Measurements from ENCODE around the gene PTPN2.
"Not testable (repeated sequence)": the region's sequence is repeated elsewhere in the genome, so short reads cannot be mapped to it uniquely, and the experiment has no call there.

Gene PTPN2

DNA sequence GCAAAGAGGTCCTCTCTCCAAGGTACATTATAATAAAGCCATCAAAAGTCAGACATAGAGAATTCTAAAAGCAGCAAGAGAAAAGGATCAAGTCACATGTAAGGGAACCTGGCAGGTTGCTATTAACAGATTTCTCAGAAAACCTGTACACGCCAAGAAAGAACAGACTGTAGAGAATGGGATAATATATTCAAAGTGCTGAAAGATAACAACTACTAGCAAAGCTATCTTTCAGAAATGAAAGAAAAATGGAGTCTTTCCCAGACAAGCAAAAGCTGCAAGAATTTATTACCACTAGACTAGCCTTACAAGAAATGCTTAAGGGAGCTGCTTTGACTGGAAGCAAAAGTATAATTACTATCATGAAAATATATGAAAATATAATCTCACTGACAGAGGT is 81.5 kb downstream of the PTPN2 start:
- peaks cover 0 to 4% of the 10 kb centered on the region in 2 donors for H3K36me3 ChIP-seq (ENCODE audit: control insufficient read depth in 2 of 2, insufficient read depth in 2 of 2, low read length in 2 of 2)
- no peak overlapping the region for H3K27ac ChIP-seq (ENCODE audit: low read length)
- no peak overlapping the region for H3K9ac ChIP-seq (ENCODE audit: low read length in 2 of 2)
- H3K27me3 ChIP-seq (ENCODE audit: control insufficient read depth in 1 of 2, insufficient read depth in 2 of 2, low read length in 2 of 2), result no peaks in the 10 kb centered on the region
- H3K9me3 ChIP-seq (ENCODE audit: control insufficient read depth in 2 of 2, low read length in 2 of 2), result peaks cover 0 to 2% of the 10 kb centered on the region in 2 donors
- no peaks in the 10 kb centered on the region for H3K4me1 ChIP-seq (ENCODE audit: control insufficient read depth, insufficient read depth, low read length)
- no peak overlapping the region for H3K4me3 ChIP-seq (ENCODE audit: low read length in 2 of 2)

DNA sequence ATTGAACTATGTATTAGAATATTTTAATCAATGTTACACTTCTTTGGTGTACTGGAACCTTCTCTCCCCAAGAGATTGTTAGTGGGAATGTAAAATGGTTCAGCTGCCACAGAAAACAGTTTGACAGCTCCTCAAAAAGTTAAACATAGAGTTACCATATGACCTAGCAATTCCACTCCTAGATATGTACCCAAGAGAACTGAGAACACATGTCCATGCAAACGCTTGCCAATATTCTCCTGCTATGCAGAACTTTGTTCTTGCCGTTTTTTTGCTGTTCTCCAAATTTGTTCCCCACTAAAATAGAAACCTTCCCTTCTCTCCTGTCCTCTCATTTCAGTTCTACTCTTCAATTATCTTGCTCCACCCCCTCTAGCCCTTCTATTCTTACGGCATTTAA is 87.6 kb downstream of the PTPN2 start:
- H3K36me3 ChIP-seq (ENCODE audit: control insufficient read depth in 2 of 2, insufficient read depth in 2 of 2, low read length in 2 of 2), result peaks cover 4 to 13% of the 10 kb centered on the region in 2 donors
- no peak overlapping the region for H3K4me3 ChIP-seq (ENCODE audit: low read length in 2 of 2)
- H3K27me3 ChIP-seq (ENCODE audit: control insufficient read depth in 1 of 2, insufficient read depth in 2 of 2, low read length in 2 of 2), result no peaks in the 10 kb centered on the region
- H3K9ac ChIP-seq (ENCODE audit: low read length in 2 of 2), result no peak overlapping the region
- H3K4me1 ChIP-seq (ENCODE audit: control insufficient read depth, insufficient read depth, low read length), result no peaks in the 10 kb centered on the region
- no peak overlapping the region for H3K27ac ChIP-seq (ENCODE audit: low read length)
- no peaks in the 10 kb centered on the region for H3K9me3 ChIP-seq (ENCODE audit: control insufficient read depth in 2 of 2, low read length in 2 of 2)

DNA sequence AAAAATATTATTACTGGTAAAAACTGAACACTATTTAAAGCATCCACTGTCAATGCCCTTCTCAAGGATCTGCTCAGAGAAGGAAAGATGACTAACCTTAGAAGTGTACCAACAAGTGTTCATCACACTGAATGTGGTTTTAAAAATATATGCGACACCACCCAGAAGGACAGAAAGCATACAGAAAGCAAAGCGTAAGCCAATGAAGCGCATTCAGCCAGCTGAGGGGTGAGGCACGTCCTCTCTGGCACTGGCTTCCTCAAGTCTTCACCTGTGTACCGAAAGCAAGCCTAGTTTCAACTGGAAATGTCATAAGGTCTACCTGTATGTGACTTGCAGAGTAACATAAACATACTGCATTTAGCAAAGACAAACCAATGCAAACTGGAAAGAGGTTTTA is 92.4 kb downstream of the PTPN2 start:
- Histone ChIP-seq H3K9me3 (ENCODE audit: control insufficient read depth in 2 of 2, low read length in 2 of 2) (no peaks in the 10 kb centered on the region), H3K4me1 (ENCODE audit: control insufficient read depth, insufficient read depth, low read length) (no peaks in the 10 kb centered on the region), H3K4me3 (ENCODE audit: low read length in 2 of 2) (no peak overlapping the region), H3K9ac (ENCODE audit: low read length in 2 of 2) (no peak overlapping the region), H3K36me3 (ENCODE audit: control insufficient read depth in 2 of 2, insufficient read depth in 2 of 2, low read length in 2 of 2) (peaks cover 4 to 8% of the 10 kb centered on the region in 2 donors), H3K27me3 (ENCODE audit: control insufficient read depth in 1 of 2, insufficient read depth in 2 of 2, low read length in 2 of 2) (no peaks in the 10 kb centered on the region), H3K27ac (ENCODE audit: low read length) (no peak overlapping the region)

DNA sequence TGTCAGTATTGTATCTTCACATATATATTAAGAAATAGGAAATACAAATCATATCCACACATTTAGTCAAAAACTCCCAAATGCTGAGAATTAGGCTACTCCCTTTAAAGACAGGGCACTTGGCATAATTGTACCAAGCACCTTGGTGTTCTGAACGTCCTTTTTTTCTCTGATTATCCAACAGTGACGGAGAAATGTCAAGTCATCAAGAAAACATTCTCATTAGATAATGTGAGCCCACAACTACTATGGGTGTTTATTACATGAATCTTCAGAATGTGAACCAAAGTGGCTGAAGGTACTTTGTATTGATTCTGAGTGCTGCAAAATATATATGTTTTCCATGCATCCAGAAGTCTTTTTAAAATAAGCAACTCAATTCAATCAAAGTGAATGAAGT is 97.4 kb downstream of the PTPN2 start:
- peaks cover 0 to 2% of the 10 kb centered on the region in 2 donors for H3K36me3 ChIP-seq (ENCODE audit: control insufficient read depth in 2 of 2, insufficient read depth in 2 of 2, low read length in 2 of 2)
- H3K9me3 ChIP-seq (ENCODE audit: control insufficient read depth in 2 of 2, low read length in 2 of 2), result no peaks in the 10 kb centered on the region
- H3K4me1 ChIP-seq (ENCODE audit: control insufficient read depth, insufficient read depth, low read length), result no peaks in the 10 kb centered on the region
- H3K27ac ChIP-seq (ENCODE audit: low read length), result no peak overlapping the region
- no peak overlapping the region for H3K9ac ChIP-seq (ENCODE audit: low read length in 2 of 2)
- H3K4me3 ChIP-seq (ENCODE audit: low read length in 2 of 2), result no peak overlapping the region
- H3K27me3 ChIP-seq (ENCODE audit: control insufficient read depth in 1 of 2, insufficient read depth in 2 of 2, low read length in 2 of 2), result no peaks in the 10 kb centered on the region

DNA sequence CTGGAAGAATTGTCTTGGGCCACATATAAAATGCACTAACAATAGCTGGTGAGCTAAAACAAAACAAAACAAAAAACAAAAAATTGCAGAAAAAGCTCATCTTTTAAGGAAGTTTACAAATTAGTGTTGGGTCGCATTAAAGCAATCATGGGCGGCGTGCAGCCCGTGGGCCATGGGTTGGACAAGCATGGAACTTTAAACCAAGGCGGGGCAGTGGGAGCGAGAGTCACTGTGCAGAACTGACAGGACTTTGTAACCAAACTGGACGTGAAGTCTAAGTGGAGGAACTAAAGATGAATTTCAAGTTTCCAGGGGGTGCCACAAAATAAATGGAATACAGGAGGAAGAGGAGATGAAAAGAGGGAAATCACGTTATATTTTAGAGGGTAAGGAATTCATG is 100.5 kb downstream of the PTPN2 start:
- no peaks in the 10 kb centered on the region for H3K4me1 ChIP-seq (ENCODE audit: control insufficient read depth, insufficient read depth, low read length)
- H3K4me3 ChIP-seq (ENCODE audit: low read length in 2 of 2), result no peak overlapping the region
- H3K9ac ChIP-seq (ENCODE audit: low read length in 2 of 2), result no peak overlapping the region
- H3K27me3 ChIP-seq (ENCODE audit: control insufficient read depth in 1 of 2, insufficient read depth in 2 of 2, low read length in 2 of 2), result no peaks in the 10 kb centered on the region
- H3K9me3 ChIP-seq (ENCODE audit: control insufficient read depth in 2 of 2, low read length in 2 of 2), result no peaks in the 10 kb centered on the region
- no peaks in the 10 kb centered on the region for H3K36me3 ChIP-seq (ENCODE audit: control insufficient read depth in 2 of 2, insufficient read depth in 2 of 2, low read length in 2 of 2)
- no peak overlapping the region for H3K27ac ChIP-seq (ENCODE audit: low read length)

DNA sequence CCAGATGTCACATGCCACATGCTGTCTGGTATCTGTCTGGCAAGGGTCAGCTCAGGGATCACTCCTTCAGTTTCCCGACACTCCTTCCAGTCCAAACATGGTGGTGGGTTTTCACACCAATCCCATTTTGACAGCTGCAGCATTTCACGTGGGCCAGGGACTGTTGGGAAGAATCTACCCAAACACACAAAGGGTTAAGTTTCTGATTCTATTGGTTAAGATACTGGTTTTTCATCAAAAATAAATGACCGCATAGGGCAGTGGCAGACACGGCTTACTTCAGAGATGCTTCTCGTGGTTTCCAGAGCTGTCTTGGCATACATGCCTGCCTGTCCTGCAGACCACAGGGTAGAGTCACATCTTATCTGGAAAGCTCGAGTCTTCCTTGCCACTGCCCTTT is 101.5 kb downstream of the PTPN2 start:
- Histone ChIP-seq H3K4me1 (ENCODE audit: control insufficient read depth, insufficient read depth, low read length) (no peaks in the 10 kb centered on the region), H3K4me3 (ENCODE audit: low read length in 2 of 2) (no peak overlapping the region), H3K36me3 (ENCODE audit: control insufficient read depth in 2 of 2, insufficient read depth in 2 of 2, low read length in 2 of 2) (no peaks in the 10 kb centered on the region), H3K27ac (ENCODE audit: low read length) (no peak overlapping the region), H3K9me3 (ENCODE audit: control insufficient read depth in 2 of 2, low read length in 2 of 2) (no peaks in the 10 kb centered on the region), H3K9ac (ENCODE audit: low read length in 2 of 2) (no peak overlapping the region), H3K27me3 (ENCODE audit: control insufficient read depth in 1 of 2, insufficient read depth in 2 of 2, low read length in 2 of 2) (no peaks in the 10 kb centered on the region)

DNA sequence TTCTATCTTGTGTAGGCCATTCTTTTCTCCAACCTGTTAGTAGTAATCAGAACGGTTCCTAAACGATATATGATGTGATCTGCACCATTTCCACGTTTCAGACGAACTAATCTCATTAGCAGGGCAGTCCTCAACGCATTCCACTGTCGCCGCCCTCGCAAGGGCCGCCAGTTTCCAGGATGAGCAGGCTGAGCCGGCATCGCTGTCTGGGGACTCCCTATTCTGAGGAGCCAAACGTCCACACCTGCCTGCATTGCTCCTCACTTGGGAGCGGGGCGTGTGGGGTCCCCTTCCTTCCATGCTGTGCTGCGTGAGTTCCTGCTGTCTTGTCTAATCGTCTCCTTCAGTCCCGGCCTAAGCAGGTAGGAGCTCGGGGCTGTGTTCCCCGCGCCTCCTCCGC is 104.6 kb downstream of the PTPN2 start:
- no peaks in the 10 kb centered on the region for H3K36me3 ChIP-seq (ENCODE audit: control insufficient read depth in 2 of 2, insufficient read depth in 2 of 2, low read length in 2 of 2)
- no peaks in the 10 kb centered on the region for H3K27me3 ChIP-seq (ENCODE audit: control insufficient read depth in 1 of 2, insufficient read depth in 2 of 2, low read length in 2 of 2)
- no peaks in the 10 kb centered on the region for H3K9me3 ChIP-seq (ENCODE audit: control insufficient read depth in 2 of 2, low read length in 2 of 2)
- no peak overlapping the region for H3K4me3 ChIP-seq (ENCODE audit: low read length in 2 of 2)
- H3K9ac ChIP-seq (ENCODE audit: low read length in 2 of 2), result no peak overlapping the region
- no peak overlapping the region for H3K27ac ChIP-seq (ENCODE audit: low read length)
- no peaks in the 10 kb centered on the region for H3K4me1 ChIP-seq (ENCODE audit: control insufficient read depth, insufficient read depth, low read length)

DNA sequence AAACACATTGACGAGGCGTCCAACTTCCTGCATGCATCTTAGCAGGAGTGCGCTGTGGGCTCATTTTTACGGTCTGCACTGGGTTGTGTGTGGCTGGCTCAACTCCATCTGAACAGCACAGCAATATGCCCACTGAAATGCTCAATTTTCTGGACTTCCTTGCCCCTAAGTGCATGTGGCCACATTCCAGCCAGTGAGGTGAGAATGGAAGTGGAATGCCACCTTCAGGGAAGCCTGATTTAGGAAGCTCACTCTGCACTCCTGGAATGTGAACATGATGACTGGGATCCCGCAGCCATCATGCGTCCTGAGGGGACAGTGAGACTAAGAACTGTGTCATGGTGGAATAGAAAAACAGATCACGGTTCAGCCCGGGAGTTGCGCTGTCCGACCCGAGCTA is 105.0 kb downstream of the PTPN2 start:
- Histone ChIP-seq H3K9me3 (ENCODE audit: control insufficient read depth in 2 of 2, low read length in 2 of 2) (no peaks in the 10 kb centered on the region), H3K27me3 (ENCODE audit: control insufficient read depth in 1 of 2, insufficient read depth in 2 of 2, low read length in 2 of 2) (no peaks in the 10 kb centered on the region), H3K9ac (ENCODE audit: low read length in 2 of 2) (no peak overlapping the region), H3K4me3 (ENCODE audit: low read length in 2 of 2) (no peak overlapping the region), H3K36me3 (ENCODE audit: control insufficient read depth in 2 of 2, insufficient read depth in 2 of 2, low read length in 2 of 2) (no peaks in the 10 kb centered on the region), H3K4me1 (ENCODE audit: control insufficient read depth, insufficient read depth, low read length) (no peaks in the 10 kb centered on the region), H3K27ac (ENCODE audit: low read length) (no peak overlapping the region)

DNA sequence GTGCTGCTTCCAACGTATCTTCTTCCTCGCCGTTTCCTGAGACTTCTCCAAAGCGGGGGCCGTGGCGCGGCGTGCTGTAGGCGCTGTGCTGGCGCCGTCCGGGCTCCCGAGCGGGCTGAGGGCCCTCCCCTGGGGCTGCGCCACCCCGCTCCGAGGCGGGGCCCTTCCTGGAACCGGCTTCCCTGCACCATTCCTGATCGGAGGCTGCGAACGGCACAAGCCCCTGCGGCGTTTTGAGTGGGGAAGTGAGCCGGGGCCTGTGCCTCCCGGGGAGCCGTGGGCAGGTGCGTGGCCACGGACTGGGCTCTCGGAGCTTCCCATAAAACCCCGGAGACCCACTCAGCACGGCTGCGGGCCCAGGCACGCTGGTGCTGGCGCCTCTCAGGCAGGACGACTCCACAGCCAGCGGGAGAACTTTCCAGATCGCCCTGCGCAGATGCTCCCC is 106.5 kb downstream of the PTPN2 start:
- Histone ChIP-seq H3K4me1 (ENCODE audit: control insufficient read depth, insufficient read depth, low read length) (no peaks in the 10 kb centered on the region), H3K27ac (ENCODE audit: low read length) (no peak overlapping the region), H3K9me3 (ENCODE audit: control insufficient read depth in 2 of 2, low read length in 2 of 2) (no peaks in the 10 kb centered on the region), H3K27me3 (ENCODE audit: control insufficient read depth in 1 of 2, insufficient read depth in 2 of 2, low read length in 2 of 2) (no peaks in the 10 kb centered on the region), H3K4me3 (ENCODE audit: low read length in 2 of 2) (no peak overlapping the region), H3K36me3 (ENCODE audit: control insufficient read depth in 2 of 2, insufficient read depth in 2 of 2, low read length in 2 of 2) (no peaks in the 10 kb centered on the region), H3K9ac (ENCODE audit: low read length in 2 of 2) (no peak overlapping the region)

DNA sequence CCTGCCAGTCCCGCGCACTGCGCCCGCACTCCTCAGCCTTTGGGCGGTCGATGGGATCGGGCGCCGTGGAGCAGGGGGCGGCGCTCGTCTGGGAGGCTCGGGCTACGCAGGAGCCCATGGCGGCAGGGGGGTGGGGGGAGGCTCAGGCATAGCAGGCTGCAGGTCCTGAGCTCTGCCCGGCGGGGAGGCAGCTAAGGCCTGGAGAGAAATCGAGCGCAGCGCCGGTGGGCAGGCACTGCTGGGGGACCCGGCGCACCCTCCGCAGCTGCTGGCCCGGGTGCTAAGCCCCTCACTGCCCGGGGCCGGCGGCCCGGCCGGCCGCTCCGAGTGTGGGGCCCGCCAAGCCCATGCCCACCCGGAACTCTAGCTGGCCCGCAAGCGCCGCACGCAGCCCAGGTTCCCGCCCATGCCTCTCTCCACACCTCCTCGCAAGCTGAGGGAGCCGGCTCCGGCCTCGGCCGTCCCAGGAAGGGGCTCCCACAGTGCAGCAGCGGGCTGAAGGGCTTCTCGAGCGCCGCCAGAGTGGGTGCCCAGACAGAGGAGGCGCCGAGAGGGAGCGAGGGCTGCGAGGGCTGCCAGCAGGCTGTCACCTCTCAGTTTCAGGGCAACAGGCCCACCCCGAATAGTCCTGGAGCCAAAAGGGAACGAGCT is 107.1 kb downstream of the PTPN2 start:
- Histone ChIP-seq H3K9me3 (ENCODE audit: control insufficient read depth in 2 of 2, low read length in 2 of 2) (no peaks in the 10 kb centered on the region), H3K27ac (ENCODE audit: low read length) (no peak overlapping the region), H3K4me3 (ENCODE audit: low read length in 2 of 2) (no peak overlapping the region), H3K9ac (ENCODE audit: low read length in 2 of 2) (no peak overlapping the region), H3K27me3 (ENCODE audit: control insufficient read depth in 1 of 2, insufficient read depth in 2 of 2, low read length in 2 of 2) (no peaks in the 10 kb centered on the region), H3K4me1 (ENCODE audit: control insufficient read depth, insufficient read depth, low read length) (no peaks in the 10 kb centered on the region), H3K36me3 (ENCODE audit: control insufficient read depth in 2 of 2, insufficient read depth in 2 of 2, low read length in 2 of 2) (no peaks in the 10 kb centered on the region)

DNA sequence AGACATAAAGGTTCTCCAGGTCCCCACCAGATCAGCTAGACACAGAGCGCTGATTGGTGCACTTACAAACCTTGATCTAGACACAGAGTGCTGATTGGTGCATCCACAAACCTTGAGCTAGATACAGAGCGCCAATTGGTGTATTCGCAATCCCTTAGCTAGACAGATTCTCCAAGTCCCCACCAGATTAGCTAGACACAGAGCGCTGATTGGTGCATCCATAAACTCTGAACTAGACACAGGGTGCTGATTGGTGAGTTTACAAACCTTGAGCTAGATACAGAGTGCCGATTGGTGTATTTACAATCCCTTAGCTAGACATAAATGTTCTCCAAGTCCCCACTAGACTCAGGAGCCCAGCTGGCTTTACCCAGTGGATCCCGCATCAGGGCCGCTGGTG is 107.6 kb downstream of the PTPN2 start:
- H3K4me3 ChIP-seq (ENCODE audit: low read length in 2 of 2); H3K27ac ChIP-seq (ENCODE audit: low read length): not testable (repeated sequence)

More for the DNA sequence above, 107.6 kb downstream of the PTPN2 start:
- H3K9ac ChIP-seq (ENCODE audit: low read length in 2 of 2); H3K36me3 ChIP-seq (ENCODE audit: control insufficient read depth in 2 of 2, insufficient read depth in 2 of 2, low read length in 2 of 2); H3K9me3 ChIP-seq (ENCODE audit: control insufficient read depth in 2 of 2, low read length in 2 of 2); H3K4me1 ChIP-seq (ENCODE audit: control insufficient read depth, insufficient read depth, low read length); H3K27me3 ChIP-seq (ENCODE audit: control insufficient read depth in 1 of 2, insufficient read depth in 2 of 2, low read length in 2 of 2): not testable (repeated sequence)

Measured in stomach smooth muscle (tissue), 2 donors.